GM21786 (cell line): ENCODE data around the gene PRAMEF27.
"Not testable (repeated sequence)": the region's sequence is repeated elsewhere in the genome, so short reads cannot be mapped to it uniquely, and the experiment has no call there.

Source experiments
- ATAC-seq: cut with Tn5 transposase; IDR thresholded peaks from one replicate; pipeline ENCODE4 v1.9.1; 2021; ENCODE audit not compliant: unreplicated experiment

The PRAMEF27 gene

GRCh38 chr1:13056475-13056874, at the start of gene PRAMEF27:
TSS of gene PRAMEF27 (minus strand) at chr1:13056575. CDS start at chr1:13053659, 2,916 bp downstream.
- ATAC-seq: not testable (repeated sequence)

- not testable (repeated sequence) for ATAC-seq
Observed at GRCh38 chr1:13070474-13070873, 14.1 kb upstream of the PRAMEF27 start, which contains the start of gene PRAMEF25. TSS of gene PRAMEF25 (plus strand) at chr1:13070774. CDS start at chr1:13073694, 2,920 bp downstream.

GRCh38 chr1:13019846-13020245, 36.5 kb downstream of the PRAMEF27 start:
- not testable (repeated sequence) for ATAC-seq

- not testable (repeated sequence) for ATAC-seq
Observed at GRCh38 chr1:13011932-13012331, 44.4 kb downstream of the PRAMEF27 start.

- not testable (repeated sequence) for ATAC-seq
Observed at GRCh38 chr1:13009348-13009747, 47.0 kb downstream of the PRAMEF27 start.

- ATAC-seq: not testable (repeated sequence)
Observed at GRCh38 chr1:13005732-13006131, 50.6 kb downstream of the PRAMEF27 start.
